ENCODE data around the gene FAT2.

The FAT2 gene

DNA sequence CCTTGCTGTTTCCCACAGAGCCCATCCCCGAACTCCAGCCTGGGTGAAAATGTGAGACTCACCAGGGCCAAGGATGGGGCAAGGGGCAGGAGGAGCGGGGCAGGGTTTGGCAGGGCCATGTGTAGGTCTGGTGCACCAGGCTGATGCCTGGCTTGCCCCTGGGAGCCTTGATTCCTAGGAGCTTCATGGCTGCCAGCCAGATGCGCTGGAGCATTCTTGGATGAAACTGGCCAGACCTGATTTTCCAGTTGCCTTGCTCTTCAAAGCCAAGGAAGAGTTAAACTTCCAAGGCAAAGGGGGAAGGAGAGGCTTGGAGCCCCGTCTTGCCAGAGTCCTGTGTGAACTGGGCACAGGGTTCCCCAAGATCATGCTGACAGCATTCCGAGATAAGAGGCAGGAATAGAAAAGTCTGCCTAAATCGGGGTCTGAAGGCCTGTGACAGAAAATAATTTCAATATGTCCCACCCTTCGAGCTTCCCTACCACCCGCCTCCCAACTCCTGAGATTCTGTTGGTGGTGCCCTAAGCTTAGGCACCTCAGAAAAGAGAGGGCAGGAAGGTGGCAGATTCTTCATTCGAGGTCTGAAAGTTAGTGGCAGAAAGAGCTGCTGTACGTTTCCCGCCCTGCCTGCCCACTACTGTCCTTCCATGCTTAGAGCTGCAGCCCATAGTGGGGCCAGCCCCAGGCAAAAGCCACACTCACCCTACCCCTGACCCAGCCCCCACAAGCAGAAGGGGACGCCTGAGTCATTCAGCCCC is 20.4 kb downstream of the FAT2 start:
- H3K36me3 ChIP-seq (ENCODE audit: insufficient read depth, low read length): no peaks in the 10 kb centered on the region
- no peaks in the 10 kb centered on the region for H3K4me1 ChIP-seq (ENCODE audit: insufficient read depth, low read length)
- no peak overlapping the region for H2AFZ ChIP-seq (ENCODE audit: low read depth, low read length)
- H3K27me3 ChIP-seq (ENCODE audit: insufficient read depth, low read length): peaks cover 19% of the 10 kb centered on the region
- H3K4me3 ChIP-seq (ENCODE audit: low read length): no peak overlapping the region
- H3K9me3 ChIP-seq (ENCODE audit: low read length): no peaks in the 10 kb centered on the region

DNA sequence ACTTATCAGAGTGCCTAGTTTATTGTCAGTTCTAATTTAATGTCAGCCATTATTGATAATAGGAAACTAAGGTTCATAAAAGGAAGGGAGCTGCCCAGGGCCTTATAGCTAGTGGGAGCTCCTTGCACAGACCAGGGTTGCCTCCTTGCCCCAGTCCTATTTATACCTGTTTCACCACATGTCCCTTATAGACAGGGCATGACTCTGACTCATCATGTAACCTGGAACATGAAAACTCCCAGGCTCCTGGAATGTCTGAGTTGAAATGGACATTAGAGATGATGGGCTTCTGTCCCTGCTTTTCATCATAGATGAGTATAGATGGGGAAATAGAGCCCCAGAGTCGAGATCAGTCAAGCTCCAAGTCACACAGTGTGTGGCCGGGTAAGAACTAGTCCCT is 21.1 kb downstream of the FAT2 start:
- Histone ChIP-seq H3K36me3 (ENCODE audit: insufficient read depth, low read length) (no peaks in the 10 kb centered on the region), H3K4me3 (ENCODE audit: low read length) (no peak overlapping the region), H3K4me1 (ENCODE audit: insufficient read depth, low read length) (no peaks in the 10 kb centered on the region), H2AFZ (ENCODE audit: low read depth, low read length) (no peak overlapping the region), H3K9me3 (ENCODE audit: low read length) (no peaks in the 10 kb centered on the region), H3K27me3 (ENCODE audit: insufficient read depth, low read length) (peaks cover 19% of the 10 kb centered on the region)

DNA sequence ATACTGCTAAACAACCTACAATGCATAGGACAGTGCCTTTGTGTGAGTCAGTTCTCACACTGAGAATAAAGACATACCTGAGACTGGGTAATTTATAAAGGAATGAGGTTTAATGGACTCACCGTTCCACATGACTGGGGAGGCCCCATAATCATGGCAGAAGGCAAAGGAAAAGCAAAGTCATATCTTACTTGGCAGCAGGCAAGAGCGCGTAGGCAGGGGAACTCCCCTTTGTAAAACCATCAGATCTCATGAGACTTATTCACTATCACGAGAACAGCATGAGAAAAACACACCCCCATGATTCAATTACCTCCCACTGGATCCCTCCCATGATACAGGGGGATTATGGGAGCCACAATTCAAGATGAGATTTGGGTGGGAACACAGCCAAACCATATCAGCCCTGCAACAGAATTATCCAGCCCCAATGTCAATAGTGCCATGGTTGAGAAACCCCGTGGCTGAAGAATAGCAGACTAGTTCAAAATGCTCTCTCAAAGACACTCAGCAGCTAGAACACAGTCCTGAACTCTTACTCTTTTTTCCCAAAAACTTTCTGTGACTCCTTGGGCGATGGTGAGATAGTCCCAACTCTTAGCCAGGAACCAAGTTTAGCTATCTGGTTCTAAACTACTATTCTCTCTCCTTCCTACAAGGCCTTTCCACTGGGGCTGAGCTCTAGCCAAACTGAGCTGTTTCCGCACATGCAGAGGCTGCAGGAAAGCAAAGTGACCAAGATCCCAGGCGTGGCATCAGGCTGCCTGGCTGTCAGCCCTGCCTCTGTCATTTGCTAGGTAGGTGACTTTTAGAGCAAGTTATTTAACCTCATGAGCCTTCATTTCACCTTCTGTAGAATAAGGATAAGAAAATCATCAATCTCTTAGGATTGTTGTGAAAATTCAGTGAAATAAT is 21.7 kb downstream of the FAT2 start:
- no peak overlapping the region for H3K4me3 ChIP-seq (ENCODE audit: low read length)

DNA sequence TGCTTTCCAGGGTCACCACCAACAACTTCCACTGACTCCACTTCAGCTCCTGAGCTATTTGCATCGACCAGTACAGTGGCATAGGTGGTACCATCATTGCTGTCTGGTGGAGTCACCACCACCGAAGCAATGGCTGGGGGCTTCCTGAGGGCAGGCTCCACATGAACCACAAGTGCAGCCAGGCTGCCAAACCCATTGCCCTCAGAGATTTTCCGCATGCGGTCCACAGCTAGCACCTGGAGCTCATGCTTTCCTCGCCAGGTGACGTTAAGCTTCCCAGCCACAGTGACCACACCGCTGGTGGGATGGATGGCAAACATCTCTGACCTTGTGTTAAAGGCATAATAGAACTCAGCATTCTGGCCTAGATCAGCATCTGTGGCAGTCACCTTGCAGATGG is 23.1 kb downstream of the FAT2 start:
- Histone ChIP-seq H2AFZ (ENCODE audit: low read depth, low read length) (no peak overlapping the region), H3K4me3 (ENCODE audit: low read length) (no peak overlapping the region), H3K9me3 (ENCODE audit: low read length) (no peaks in the 10 kb centered on the region), H3K36me3 (ENCODE audit: insufficient read depth, low read length) (no peaks in the 10 kb centered on the region), H3K4me1 (ENCODE audit: insufficient read depth, low read length) (no peaks in the 10 kb centered on the region), H3K27me3 (ENCODE audit: insufficient read depth, low read length) (peaks cover 17% of the 10 kb centered on the region)

More for the DNA sequence above, 21.7 kb downstream of the FAT2 start:
- Histone ChIP-seq H3K36me3 (ENCODE audit: insufficient read depth, low read length) (no peaks in the 10 kb centered on the region), H3K4me1 (ENCODE audit: insufficient read depth, low read length) (no peaks in the 10 kb centered on the region), H3K27me3 (ENCODE audit: insufficient read depth, low read length) (peaks cover 17% of the 10 kb centered on the region), H2AFZ (ENCODE audit: low read depth, low read length) (no peak overlapping the region), H3K9me3 (ENCODE audit: low read length) (no peaks in the 10 kb centered on the region)

DNA sequence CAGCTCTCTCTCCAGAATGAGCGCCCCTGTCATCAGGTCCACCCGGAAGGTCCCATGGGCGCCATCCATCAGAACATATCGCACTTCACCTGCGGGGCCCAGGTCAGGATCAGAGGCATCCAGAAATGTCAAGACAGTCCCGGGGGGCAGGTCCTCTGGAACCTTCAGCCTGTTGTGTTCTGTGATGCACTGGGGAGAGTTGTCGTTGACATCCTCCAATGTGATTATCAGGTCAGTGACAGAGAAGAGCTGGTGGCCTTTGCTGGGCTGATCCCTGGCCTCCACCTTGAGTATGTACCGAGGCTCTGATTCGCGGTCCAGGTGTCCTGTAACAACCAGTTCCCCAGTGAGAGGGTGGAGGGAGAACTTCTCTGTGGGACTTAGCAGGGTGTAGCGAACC is 25.2 kb downstream of the FAT2 start:
- H3K4me1 ChIP-seq (ENCODE audit: insufficient read depth, low read length): no peaks in the 10 kb centered on the region
- H3K36me3 ChIP-seq (ENCODE audit: insufficient read depth, low read length): no peaks in the 10 kb centered on the region
- H2AFZ ChIP-seq (ENCODE audit: low read depth, low read length): no peak overlapping the region
- H3K9me3 ChIP-seq (ENCODE audit: low read length): no peaks in the 10 kb centered on the region
- H3K27me3 ChIP-seq (ENCODE audit: insufficient read depth, low read length): peaks cover 20% of the 10 kb centered on the region
- no peak overlapping the region for H3K4me3 ChIP-seq (ENCODE audit: low read length)

DNA sequence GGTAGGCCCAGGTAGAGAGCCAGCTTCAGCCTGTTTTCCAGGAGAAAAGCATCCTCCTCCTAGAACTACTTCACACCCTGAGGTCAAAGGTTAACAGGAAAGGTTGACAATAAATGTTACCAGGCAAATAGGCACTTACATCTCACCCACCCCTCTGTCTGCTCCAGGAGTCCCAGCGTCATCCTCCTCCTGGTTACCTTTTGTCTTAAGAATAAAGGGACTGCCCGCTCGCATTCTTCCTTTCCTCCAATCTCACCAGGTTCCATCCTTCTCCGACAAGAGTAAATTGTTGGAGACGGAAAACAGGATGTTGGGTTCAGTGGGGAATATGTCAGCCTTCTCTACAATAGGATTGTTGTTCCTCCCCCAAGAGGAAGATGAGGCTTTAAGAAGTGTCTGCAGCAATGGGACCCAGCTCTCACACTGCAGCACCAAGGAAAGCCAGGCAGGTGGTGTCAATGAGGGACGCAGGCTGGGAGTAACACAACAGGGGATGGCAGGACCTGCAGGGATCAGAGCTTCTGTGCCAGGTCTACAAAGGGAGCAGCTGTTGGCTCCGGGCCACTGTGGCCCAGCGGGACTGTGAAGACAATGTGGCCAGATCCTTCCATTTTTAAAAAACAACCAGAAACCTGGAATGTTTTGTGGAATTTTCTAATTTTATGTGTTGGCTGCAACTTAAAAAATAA is 29.0 kb downstream of the FAT2 start:
- H3K4me1 ChIP-seq (ENCODE audit: insufficient read depth, low read length): no peaks in the 10 kb centered on the region
- H2AFZ ChIP-seq (ENCODE audit: low read depth, low read length): no peak overlapping the region
- H3K9me3 ChIP-seq (ENCODE audit: low read length): no peaks in the 10 kb centered on the region
- H3K36me3 ChIP-seq (ENCODE audit: insufficient read depth, low read length): no peaks in the 10 kb centered on the region
- peaks cover 6% of the 10 kb centered on the region for H3K27me3 ChIP-seq (ENCODE audit: insufficient read depth, low read length)
- H3K4me3 ChIP-seq (ENCODE audit: low read length): no peak overlapping the region

DNA sequence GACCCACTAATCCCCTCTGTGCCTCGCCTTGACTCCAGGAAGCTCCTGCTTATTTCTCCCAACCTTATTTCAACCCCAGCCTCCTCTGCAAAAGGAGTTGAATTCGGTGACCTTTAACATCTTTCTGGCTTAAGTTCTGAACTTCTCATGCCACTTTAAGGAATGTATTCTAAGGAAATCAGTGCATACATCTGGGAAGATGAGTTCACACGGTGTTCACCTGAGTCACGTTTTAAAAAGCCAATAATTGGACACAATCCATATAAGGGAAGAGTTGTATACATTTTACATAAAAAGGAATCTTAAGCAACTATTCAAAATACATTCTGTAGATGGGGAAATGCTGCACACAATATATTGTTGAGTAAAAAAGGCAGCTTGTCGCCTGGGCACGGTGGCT is 33.2 kb downstream of the FAT2 start:
- Histone ChIP-seq H3K4me3 (ENCODE audit: low read length) (no peak overlapping the region), H3K4me1 (ENCODE audit: insufficient read depth, low read length) (no peaks in the 10 kb centered on the region), H3K36me3 (ENCODE audit: insufficient read depth, low read length) (no peaks in the 10 kb centered on the region), H2AFZ (ENCODE audit: low read depth, low read length) (no peak overlapping the region), H3K9me3 (ENCODE audit: low read length) (no peaks in the 10 kb centered on the region), H3K27me3 (ENCODE audit: insufficient read depth, low read length) (peaks cover 6% of the 10 kb centered on the region)

DNA sequence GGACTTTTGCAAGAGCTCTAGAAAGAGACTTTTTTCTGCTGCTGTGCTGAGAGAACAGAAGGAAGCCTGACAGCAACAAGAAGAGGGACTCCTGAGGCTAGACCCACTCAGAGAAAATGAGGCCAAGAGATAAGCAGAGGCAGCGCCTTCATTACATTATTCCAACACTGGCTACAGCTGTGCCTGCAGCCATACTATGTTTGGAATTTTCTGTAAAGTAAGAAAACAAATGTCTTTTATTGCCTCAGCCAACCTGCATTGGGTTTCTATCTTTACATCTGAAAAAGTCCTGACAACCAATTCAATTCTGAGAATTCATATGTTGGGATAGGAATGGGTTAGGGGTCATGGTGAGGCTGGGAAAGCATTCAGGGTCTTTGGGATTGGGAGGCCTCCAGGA is 33.7 kb downstream of the FAT2 start:
- no peak overlapping the region for H3K4me3 ChIP-seq (ENCODE audit: low read length)
- no peaks in the 10 kb centered on the region for H3K36me3 ChIP-seq (ENCODE audit: insufficient read depth, low read length)
- no peaks in the 10 kb centered on the region for H3K9me3 ChIP-seq (ENCODE audit: low read length)
- H3K27me3 ChIP-seq (ENCODE audit: insufficient read depth, low read length): peaks cover 2% of the 10 kb centered on the region
- no peaks in the 10 kb centered on the region for H3K4me1 ChIP-seq (ENCODE audit: insufficient read depth, low read length)
- H2AFZ ChIP-seq (ENCODE audit: low read depth, low read length): no peak overlapping the region

DNA sequence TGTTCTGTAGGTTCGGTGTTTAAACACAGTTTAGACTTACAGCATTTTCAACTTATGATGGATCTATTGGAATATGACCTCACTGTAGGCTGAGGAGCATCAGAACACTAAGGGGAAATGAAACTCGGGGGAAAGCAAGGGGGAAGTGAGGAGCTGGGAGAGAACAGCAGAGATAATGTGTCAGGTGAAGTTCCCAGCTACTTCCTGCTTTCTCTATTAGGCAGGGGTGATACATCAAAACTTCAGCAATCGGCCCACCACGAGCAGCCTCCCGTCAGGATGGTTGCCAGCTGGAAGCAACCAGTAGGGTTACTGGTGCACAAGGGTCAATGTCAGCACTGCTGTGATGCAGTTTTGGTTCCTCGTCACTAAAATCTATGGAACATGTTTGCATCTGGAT is 34.3 kb downstream of the FAT2 start:
- H3K27me3 ChIP-seq (ENCODE audit: insufficient read depth, low read length): no peaks in the 10 kb centered on the region
- H3K4me1 ChIP-seq (ENCODE audit: insufficient read depth, low read length): no peaks in the 10 kb centered on the region
- no peaks in the 10 kb centered on the region for H3K36me3 ChIP-seq (ENCODE audit: insufficient read depth, low read length)
- no peak overlapping the region for H2AFZ ChIP-seq (ENCODE audit: low read depth, low read length)
- H3K9me3 ChIP-seq (ENCODE audit: low read length): no peaks in the 10 kb centered on the region
- H3K4me3 ChIP-seq (ENCODE audit: low read length): no peak overlapping the region

DNA sequence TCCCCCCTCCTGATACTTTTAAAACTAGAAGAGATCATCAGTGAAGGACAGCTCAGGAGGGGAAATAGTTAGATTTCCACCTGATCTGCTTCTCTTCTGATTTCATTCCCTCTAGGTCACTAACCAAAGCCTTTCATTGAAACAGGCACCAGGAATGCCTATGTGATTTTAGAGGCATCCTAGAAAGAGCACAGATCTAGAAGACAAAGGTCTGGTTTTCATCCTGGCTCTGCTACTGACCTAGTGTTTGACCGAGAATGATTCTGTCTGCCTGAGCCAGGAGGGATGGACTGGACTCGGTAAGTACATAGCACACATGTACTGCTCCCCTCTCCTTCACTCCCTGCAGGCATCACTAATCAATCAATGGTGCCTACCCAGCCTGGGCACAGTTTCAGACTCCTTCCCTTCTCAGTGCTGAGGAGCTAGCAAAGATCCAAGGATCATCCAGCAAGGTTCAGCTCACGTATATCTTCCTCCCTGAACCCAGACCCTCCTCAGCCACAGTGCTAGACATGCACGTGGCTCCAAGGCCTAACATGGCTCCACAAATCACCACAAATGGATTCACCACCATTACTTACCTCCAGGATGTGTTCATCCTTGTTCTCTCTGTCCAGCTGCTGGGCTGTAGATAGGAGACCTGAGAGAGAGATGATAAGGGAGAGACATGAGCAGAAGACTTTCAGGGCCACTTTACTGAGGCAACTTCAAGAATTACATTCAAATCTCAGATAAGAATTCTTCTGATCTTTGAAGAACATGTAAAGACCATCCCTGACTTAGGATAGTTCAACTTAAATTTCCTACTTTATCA is 35.2 kb downstream of the FAT2 start:
- no peaks in the 10 kb centered on the region for H3K36me3 ChIP-seq (ENCODE audit: insufficient read depth, low read length)
- H3K4me1 ChIP-seq (ENCODE audit: insufficient read depth, low read length): no peaks in the 10 kb centered on the region
- H3K9me3 ChIP-seq (ENCODE audit: low read length): no peaks in the 10 kb centered on the region
- H2AFZ ChIP-seq (ENCODE audit: low read depth, low read length): no peak overlapping the region
- no peaks in the 10 kb centered on the region for H3K27me3 ChIP-seq (ENCODE audit: insufficient read depth, low read length)
- no peak overlapping the region for H3K4me3 ChIP-seq (ENCODE audit: low read length)

DNA sequence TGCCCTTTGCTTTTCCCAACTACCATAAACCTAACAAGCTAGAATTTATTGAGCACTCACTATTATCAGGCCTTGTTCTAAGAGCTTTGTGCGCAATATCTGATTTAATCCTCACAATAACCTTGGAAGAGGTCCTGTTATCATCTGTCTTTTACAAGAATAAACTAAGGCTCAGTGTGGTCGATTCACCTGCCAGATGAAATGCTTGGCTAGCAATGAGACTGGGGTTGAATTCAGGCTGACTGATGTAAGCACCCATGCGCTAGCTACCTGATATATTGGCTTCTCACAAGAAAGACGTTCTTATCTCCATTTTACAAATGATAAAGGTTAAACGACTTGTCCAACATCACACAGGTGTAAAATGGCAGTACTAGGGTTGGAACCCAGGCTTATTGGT is 37.4 kb downstream of the FAT2 start:
- no peaks in the 10 kb centered on the region for H3K27me3 ChIP-seq (ENCODE audit: insufficient read depth, low read length)

DNA sequence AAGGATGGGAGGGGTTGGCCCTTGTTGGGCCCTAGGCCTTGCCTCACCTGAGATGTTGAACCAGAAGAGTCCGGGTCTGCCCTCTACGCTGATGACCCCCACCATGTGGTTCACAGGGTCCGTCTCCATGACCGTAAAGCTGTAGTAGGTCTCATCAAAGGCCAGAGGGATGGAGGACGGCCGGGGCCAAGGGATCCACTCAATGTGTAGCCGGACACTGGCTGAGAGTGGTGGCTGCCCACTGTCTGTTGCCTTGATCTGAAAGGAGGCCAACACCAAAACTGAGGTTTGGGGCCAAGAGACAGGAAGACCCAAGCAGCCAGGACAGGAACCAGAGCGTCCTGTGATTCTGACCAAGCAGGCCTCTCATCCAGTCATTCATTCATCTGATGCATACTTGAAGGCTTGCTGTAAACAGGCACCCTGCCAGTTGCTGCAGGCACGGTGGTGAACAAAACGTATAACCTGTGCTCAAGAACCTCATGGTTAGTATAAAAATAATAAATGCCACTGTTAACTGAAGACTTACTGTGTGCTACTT is 37.9 kb downstream of the FAT2 start:
- no peaks in the 10 kb centered on the region for H3K9me3 ChIP-seq (ENCODE audit: low read length)
- H2AFZ ChIP-seq (ENCODE audit: low read depth, low read length): no peak overlapping the region
- no peak overlapping the region for H3K4me3 ChIP-seq (ENCODE audit: low read length)
- H3K36me3 ChIP-seq (ENCODE audit: insufficient read depth, low read length): no peaks in the 10 kb centered on the region
- H3K27me3 ChIP-seq (ENCODE audit: insufficient read depth, low read length): no peaks in the 10 kb centered on the region
- H3K4me1 ChIP-seq (ENCODE audit: insufficient read depth, low read length): no peaks in the 10 kb centered on the region

More for the DNA sequence above, 37.4 kb downstream of the FAT2 start:
- Histone ChIP-seq H3K4me3 (ENCODE audit: low read length) (no peak overlapping the region), H3K4me1 (ENCODE audit: insufficient read depth, low read length) (no peaks in the 10 kb centered on the region), H3K9me3 (ENCODE audit: low read length) (no peaks in the 10 kb centered on the region), H2AFZ (ENCODE audit: low read depth, low read length) (no peak overlapping the region), H3K36me3 (ENCODE audit: insufficient read depth, low read length) (no peaks in the 10 kb centered on the region)
